Peyer's patch (tissue), 4 donors: ENCODE results near the gene LRRC28. TPM values are rescaled to one million over a fixed set of nuclear protein-coding genes. Genes with fewer than 3 reads are reported as not detected.

Experiments
- DNase-seq, 3 donors: peaks; one replicate each; pipeline ENCODE4 v3.0.0-alpha.2; 2017 to 2019
- H3K27ac ChIP-seq, 4 donors: fragments of 200-600 bp; sonication (generic); one replicate each; pipeline ENCODE4 v1.5.1; 2016 to 2019
- H3K27me3 ChIP-seq, 2 donors: fragments of 200-600 bp; sonication (generic); one replicate each; pipeline ENCODE4 v1.5.1; 2019
- H3K36me3 ChIP-seq, 3 donors: fragments of 200-600 bp; sonication (generic); one replicate each; pipeline ENCODE4 v1.5.1; 2016 to 2019
- H3K4me1 ChIP-seq, 4 donors: fragments of 200-600 bp; sonication (generic); one replicate each; pipeline ENCODE4 v1.5.1; 2016 to 2019
- H3K4me3 ChIP-seq, 4 donors: fragments of 200-600 bp; sonication (generic); 1 replicate in 3 of 4; 2 replicates in 1 of 4; pipeline ENCODE4 v1.5.1; 2016 to 2019; ENCODE audit warnings: mild to moderate bottlenecking in 1 of 4
- H3K9me3 ChIP-seq, 4 donors: fragments of 200-600 bp; sonication (generic); one replicate each; pipeline ENCODE4 v1.5.1; 2016 to 2019; ENCODE audit warnings: mild to moderate bottlenecking in 1 of 4
- CTCF ChIP-seq, 6 experiments: fragments of 450-650 bp in 4 of 6; fragments of 200-600 bp in 2 of 6; sonication (generic) in 1 of 6; IDR thresholded peaks; one replicate each; pipeline ENCODE4 v1.5.1; 2017 to 2019; ENCODE audit warnings: antibody characterized with exemption in 6 of 6, mild to moderate bottlenecking in 3 of 6, moderate library complexity in 1 of 6
- POLR2A ChIP-seq, 2 donors: fragments of 450-650 bp; IDR thresholded peaks; one replicate each; pipeline ENCODE4 v1.5.1; 2017; ENCODE audit warnings: antibody characterized with exemption in 2 of 2, mild to moderate bottlenecking in 2 of 2, moderate library complexity in 2 of 2
- total RNA-seq, 4 donors: library from RNA; depleted of rRNA; stranded (reverse); fragments of >200 nt; gene quantifications; one replicate each; pipeline ENCODE4 v1.1.0, GENCODE V29; 2016

LRRC28 gene
- total RNA-seq, 4 donors from 2014 or later, result 62.7 to 197 (median 157) TPM

GRCh38 chr15:99412082-99412481, 160.8 kb downstream of the LRRC28 start:
- Histone ChIP-seq H3K4me3 (no peak overlapping the region), H3K27ac (no peak overlapping the region), H3K4me1 (peaks cover 0 to 16% (median 0%) of the 10 kb centered on the region in 4 donors), H3K9me3 (no peaks in the 10 kb centered on the region), H3K36me3 (no peaks in the 10 kb centered on the region), H3K27me3 (no peaks in the 10 kb centered on the region)
- peak in 1 of 3 donors; percentile 42 for DNase-seq
- no peak for TF ChIP-seq CTCF (IDR thresholded peaks at IDR 0.05)

DNA sequence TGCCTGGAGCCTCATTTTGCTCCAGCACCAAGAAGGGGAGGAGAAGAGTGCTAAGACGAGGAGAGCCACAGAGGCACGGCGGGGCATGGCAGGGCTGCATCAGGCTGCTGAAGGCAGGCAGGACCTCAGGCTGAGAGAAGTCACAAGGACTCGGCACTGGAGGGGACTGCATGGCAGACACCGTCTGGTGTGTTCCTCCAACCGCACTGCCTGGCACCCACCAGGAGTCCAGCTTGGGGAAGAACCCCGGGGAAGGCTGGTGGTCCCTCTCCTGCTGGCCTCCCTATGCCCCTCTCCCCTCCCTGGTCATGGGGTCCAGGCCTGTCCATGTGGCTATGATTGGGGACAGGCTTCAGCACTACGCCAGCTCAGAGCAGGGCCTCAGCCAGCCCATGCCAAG, 161.3 kb downstream of the LRRC28 start:
- no peak overlapping the region for H3K27ac ChIP-seq
- TF ChIP-seq CTCF (IDR thresholded peaks at IDR 0.05) (no peak), POLR2A (IDR thresholded peaks at IDR 0.05) (no peak)
- H3K36me3 ChIP-seq, result no peaks in the 10 kb centered on the region
- no peaks in the 10 kb centered on the region for H3K9me3 ChIP-seq
- no peak overlapping the region for H3K4me3 ChIP-seq
- DNase-seq, result peak in 1 of 3 donors; percentile 27
- H3K4me1 ChIP-seq, result peaks cover 0 to 16% (median 0%) of the 10 kb centered on the region in 4 donors
- no peaks in the 10 kb centered on the region for H3K27me3 ChIP-seq

DNA sequence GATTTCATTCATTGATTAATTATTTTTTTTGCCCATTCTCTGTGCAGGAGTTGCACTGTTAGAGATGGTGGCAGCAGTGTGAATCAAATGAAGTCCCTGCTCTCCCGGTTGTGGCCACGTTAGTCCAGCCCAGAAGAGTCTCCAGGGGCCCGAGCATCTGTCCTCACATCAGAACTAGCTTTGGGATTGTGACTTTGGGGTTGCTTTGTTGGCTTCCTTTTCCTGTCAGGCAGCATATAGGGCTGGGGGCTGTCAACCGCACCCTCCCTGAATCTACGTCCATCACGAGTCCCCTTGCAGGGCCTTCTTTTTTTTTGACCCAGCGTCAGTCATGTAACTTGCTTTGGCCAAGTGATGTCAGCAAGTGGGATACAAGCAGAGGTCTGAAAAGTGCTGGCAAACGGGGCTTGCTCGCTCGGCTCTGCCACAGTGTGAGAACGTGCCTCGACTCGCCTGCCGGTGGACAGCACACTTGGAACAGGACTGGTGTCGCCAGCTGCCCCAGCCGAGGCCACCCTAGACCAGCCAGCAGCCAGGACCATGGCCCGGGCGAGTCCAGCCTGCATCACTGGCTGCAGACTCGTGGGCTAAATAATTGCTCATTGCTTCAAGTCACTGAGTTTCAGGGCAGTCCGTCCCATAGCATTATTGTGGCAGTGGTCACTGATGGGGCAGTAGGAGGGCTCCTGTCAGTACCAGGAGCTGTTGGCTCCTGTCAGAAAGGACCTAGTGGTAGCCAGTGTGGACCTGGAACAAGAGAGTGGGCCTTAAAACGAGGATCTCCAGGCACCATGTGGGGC, 162.9 kb downstream of the LRRC28 start:
- no peak overlapping the region for H3K4me3 ChIP-seq
- H3K36me3 ChIP-seq, result no peaks in the 10 kb centered on the region
- H3K27me3 ChIP-seq, result no peaks in the 10 kb centered on the region
- no peaks in the 10 kb centered on the region for H3K9me3 ChIP-seq
- peak in 2 of 3 donors; percentile 34 to 48 for DNase-seq
- H3K27ac ChIP-seq, result no peak overlapping the region
- no peak for TF ChIP-seq POLR2A (IDR thresholded peaks at IDR 0.05)
- no peak for TF ChIP-seq CTCF (IDR thresholded peaks at IDR 0.05)
- peaks cover 0 to 6% (median 0%) of the 10 kb centered on the region in 4 donors for H3K4me1 ChIP-seq

GRCh38 chr15:99414755-99415731, 163.8 kb downstream of the LRRC28 start:
- peak in 1 of 3 donors; percentile 35 for DNase-seq
- Histone ChIP-seq H3K9me3 (no peaks in the 10 kb centered on the region), H3K27me3 (no peaks in the 10 kb centered on the region), H3K27ac (no peak overlapping the region), H3K4me1 (no peaks in the 10 kb centered on the region), H3K4me3 (no peak overlapping the region), H3K36me3 (no peaks in the 10 kb centered on the region)
- no peak for TF ChIP-seq CTCF (IDR thresholded peaks at IDR 0.05)
- no peak for TF ChIP-seq POLR2A (IDR thresholded peaks at IDR 0.05)

GRCh38 chr15:99416191-99417188, 165.2 kb downstream of the LRRC28 start:
- peak in 2 of 3 donors; percentile 35 to 39 for DNase-seq
- TF ChIP-seq CTCF (IDR thresholded peaks at IDR 0.05) (no peak), POLR2A (IDR thresholded peaks at IDR 0.05) (no peak)
- no peaks in the 10 kb centered on the region for H3K4me1 ChIP-seq
- no peak overlapping the region for H3K27ac ChIP-seq
- H3K9me3 ChIP-seq, result no peaks in the 10 kb centered on the region
- no peaks in the 10 kb centered on the region for H3K27me3 ChIP-seq
- no peak overlapping the region for H3K4me3 ChIP-seq
- H3K36me3 ChIP-seq, result no peaks in the 10 kb centered on the region
